Body of pancreas (tissue), 4 donors: Measurements from ENCODE around the gene SNX1.

Experiments used
- POLR2A ChIP-seq, 3 donors: fragments of 450-650 bp; IDR thresholded peaks; one replicate each; pipeline ENCODE4 v1.6.1; 2016; ENCODE audit warnings: antibody characterized with exemption in 3 of 3, mild to moderate bottlenecking in 2 of 3
- TF ChIP-seq, protein P1 (sequence below), 7 experiments: fragments of 450-650 bp in 4 of 7; fragments of 200-600 bp in 3 of 7; sonication (generic) in 3 of 7; IDR thresholded peaks; one replicate each; pipeline ENCODE4 v1.5.1; 2016 to 2019; ENCODE audit warnings: antibody characterized with exemption in 7 of 7

DNA sequence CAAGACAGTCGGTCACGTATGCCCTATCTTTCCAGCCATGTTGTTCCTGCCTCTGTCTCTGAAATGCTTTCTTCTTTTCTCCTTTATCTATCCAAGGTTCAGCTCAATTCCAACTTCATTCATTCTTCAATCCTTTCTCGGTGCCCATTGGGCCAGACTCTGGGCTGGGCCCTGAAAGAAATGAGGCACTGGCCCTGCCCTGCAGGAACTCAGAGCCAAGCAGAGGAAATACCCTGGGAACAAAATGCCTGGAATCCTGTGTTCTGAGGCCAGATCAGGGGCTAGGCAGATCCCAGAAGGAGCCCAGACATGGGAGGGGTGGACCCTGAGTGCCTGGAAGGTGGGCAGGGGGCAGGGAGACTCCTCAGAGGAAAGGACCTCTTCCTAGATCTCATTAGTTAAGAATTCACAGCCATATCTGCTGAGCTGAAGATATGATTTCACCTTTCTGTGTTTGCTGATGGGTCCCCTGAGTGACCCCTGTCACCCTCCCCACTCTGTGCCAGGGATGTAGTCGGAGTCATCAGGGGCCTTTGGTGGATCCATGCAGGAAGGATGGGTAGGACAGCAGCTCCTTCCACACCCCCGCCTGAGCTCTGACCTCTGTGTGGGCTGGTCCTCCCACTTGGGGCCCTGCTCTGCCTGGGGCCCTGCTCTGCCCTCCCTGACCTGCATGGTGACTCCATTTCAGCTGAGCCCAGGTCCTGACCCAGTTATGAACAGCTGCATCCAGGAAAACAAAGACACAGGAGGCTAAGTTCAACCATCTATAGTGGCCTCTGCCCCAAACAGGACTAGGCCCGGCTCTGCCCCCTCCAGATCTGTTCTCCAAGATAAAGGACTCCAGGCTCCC lies 44.1 kb upstream of the SNX1 start:
- TF ChIP-seq, protein P1, sequence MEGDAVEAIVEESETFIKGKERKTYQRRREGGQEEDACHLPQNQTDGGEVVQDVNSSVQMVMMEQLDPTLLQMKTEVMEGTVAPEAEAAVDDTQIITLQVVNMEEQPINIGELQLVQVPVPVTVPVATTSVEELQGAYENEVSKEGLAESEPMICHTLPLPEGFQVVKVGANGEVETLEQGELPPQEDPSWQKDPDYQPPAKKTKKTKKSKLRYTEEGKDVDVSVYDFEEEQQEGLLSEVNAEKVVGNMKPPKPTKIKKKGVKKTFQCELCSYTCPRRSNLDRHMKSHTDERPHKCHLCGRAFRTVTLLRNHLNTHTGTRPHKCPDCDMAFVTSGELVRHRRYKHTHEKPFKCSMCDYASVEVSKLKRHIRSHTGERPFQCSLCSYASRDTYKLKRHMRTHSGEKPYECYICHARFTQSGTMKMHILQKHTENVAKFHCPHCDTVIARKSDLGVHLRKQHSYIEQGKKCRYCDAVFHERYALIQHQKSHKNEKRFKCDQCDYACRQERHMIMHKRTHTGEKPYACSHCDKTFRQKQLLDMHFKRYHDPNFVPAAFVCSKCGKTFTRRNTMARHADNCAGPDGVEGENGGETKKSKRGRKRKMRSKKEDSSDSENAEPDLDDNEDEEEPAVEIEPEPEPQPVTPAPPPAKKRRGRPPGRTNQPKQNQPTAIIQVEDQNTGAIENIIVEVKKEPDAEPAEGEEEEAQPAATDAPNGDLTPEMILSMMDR (IDR thresholded peaks at IDR 0.05), result no peak
- no peak for TF ChIP-seq POLR2A (IDR thresholded peaks at IDR 0.05)
